HepG2 (cell line): ENCODE measurements around the gene SEMA6D. TPM values are rescaled to one million over a fixed set of nuclear protein-coding genes. Genes with fewer than 3 reads are reported as not detected.

Experiments used
- ATAC-seq: fragments of 200-7000 bp; cut with Tn5 transposase; 3 replicates; pipeline ENCODE4 v1.9.1; 2020; ENCODE audit warnings: mild to moderate bottlenecking, moderate library complexity
- BruUV-seq: library from RNA; stranded (reverse); fragments of 400-500 nt; replicated peaks from 2 replicates; lab custom pipeline; 2021; lab: Mats Ljungman, UMichigan
- CTCF ChIA-PET: fragments of 300-600 bp; formaldehyde crosslinking; extraction: SDS; loops from one replicate; lab custom pipeline; 2021; ENCODE audit warnings: low total read pairs, inconsistent platforms, low intra/inter-chr PET ratio; lab: Yijun Ruan, JAX
- POLR2A ChIA-PET: fragments of 350-600 bp; sonication (Branson Sonifier 250); formaldehyde crosslinking; loops from one replicate; lab custom pipeline; 2020; ENCODE audit warnings: antibody characterized with exemption, inconsistent platforms; lab: Yijun Ruan, JAX
- DNase-seq: peaks from one replicate; pipeline ENCODE4 v3.0.0-alpha.2; 2015; ENCODE audit warnings: low spot score
- FAIRE-seq: peaks from 3 replicates; lab custom pipeline; 2011; peaks lifted over from hg19 to GRCh38; lab: Jason Lieb, UNC
- H2AFZ ChIP-seq: one replicate; pipeline ENCODE4 v1.6.1; 2011; ENCODE audit warnings: low read length, inconsistent platforms
- H3K27ac ChIP-seq: fragments of 300-600 bp; 3 replicates; pipeline ENCODE4 v1.8.0; 2011; ENCODE audit warnings: mixed run types, mild to moderate bottlenecking, mixed read lengths, low read length, inconsistent platforms; ENCODE audit not compliant: insufficient read depth; ENCODE audit errors: extremely low read length
- H3K27me3 ChIP-seq, 2 experiments: fragments of 200-600 bp in 1 of 2; 2 replicates in 1 of 2; 3 replicates in 1 of 2; pipeline versions ENCODE4 v1.6.0 to v1.8.0; 2011; ENCODE audit warnings: low read length in 2 of 2, mild to moderate bottlenecking in 2 of 2, moderate library complexity in 2 of 2, inconsistent platforms in 1 of 2; ENCODE audit not compliant: insufficient read depth in 2 of 2, control insufficient read depth in 1 of 2
- H3K36me3 ChIP-seq, 2 experiments: fragments of 200-600 bp in 1 of 2; replicated peaks in 1 of 2; 2 replicates in 1 of 2; 3 replicates in 1 of 2; pipeline versions ENCODE4 v1.5.1 to v1.8.0; 2011; ENCODE audit warnings: low read length in 2 of 2, inconsistent platforms in 1 of 2; ENCODE audit not compliant: insufficient read depth in 2 of 2, control insufficient read depth in 1 of 2
- H3K4me1 ChIP-seq: 2 replicates; pipeline ENCODE4 v1.5.1; 2012; ENCODE audit warnings: low read length, inconsistent platforms; ENCODE audit not compliant: insufficient read depth
- H3K4me2 ChIP-seq: 2 replicates; pipeline ENCODE4 v1.6.0; 2011; ENCODE audit warnings: low read depth, low read length, inconsistent platforms
- H3K4me3 ChIP-seq, 3 experiments: fragments of 200-600 bp in 1 of 3; sonication (generic), shearing (Covaris generic) in 1 of 3; replicated peaks in 1 of 3; 2 replicates each; pipeline ENCODE4 v1.5.1; 2011 to 2016; ENCODE audit warnings: low read length in 3 of 3, inconsistent platforms in 2 of 3, low read depth in 2 of 3, mild to moderate bottlenecking in 2 of 3, control low read depth in 1 of 3, mixed read lengths in 1 of 3; ENCODE audit not compliant: insufficient read depth in 1 of 3
- H3K79me2 ChIP-seq: one replicate; pipeline ENCODE4 v1.6.1; 2011; ENCODE audit warnings: low read length, inconsistent platforms; ENCODE audit not compliant: insufficient read depth
- H3K9ac ChIP-seq: 2 replicates; pipeline ENCODE4 v1.6.0; 2011; ENCODE audit warnings: mild to moderate bottlenecking, low read depth, low read length, inconsistent platforms; ENCODE audit not compliant: insufficient read depth
- H3K9me3 ChIP-seq: 2 replicates; pipeline ENCODE4 v1.5.1; 2012; ENCODE audit warnings: mild to moderate bottlenecking, low read length
- H4K20me1 ChIP-seq: 2 replicates; pipeline ENCODE4 v1.6.0; 2011; ENCODE audit warnings: inconsistent platforms, mild to moderate bottlenecking, low read length, moderate library complexity; ENCODE audit not compliant: insufficient read depth
- CBFB ChIP-seq: sonication (generic); formaldehyde crosslinking; IDR thresholded peaks from 2 replicates; pipeline ENCODE4 v1.4.0; 2020; ENCODE audit warnings: missing genetic modification reagents
- RCOR2 ChIP-seq: IDR thresholded peaks from 2 replicates; pipeline ENCODE4 v1.6.1; 2016; ENCODE audit warnings: missing biosample characterization, missing genetic modification reagents
- RFXAP ChIP-seq: sonication (generic); formaldehyde crosslinking; IDR thresholded peaks from 2 replicates; pipeline ENCODE4 v1.4.0; 2020; ENCODE audit warnings: missing genetic modification reagents, borderline replicate concordance
- ZNF331 ChIP-seq: sonication (generic); formaldehyde crosslinking; IDR thresholded peaks from 2 replicates; pipeline ENCODE4 v1.4.0; 2020; ENCODE audit warnings: missing genetic modification reagents
- ZNF34 ChIP-seq: sonication (generic); formaldehyde crosslinking; IDR thresholded peaks from 2 replicates; pipeline ENCODE4 v1.4.0; 2020; ENCODE audit warnings: mild to moderate bottlenecking, missing genetic modification reagents, borderline replicate concordance
- ZZZ3 ChIP-seq: sonication (generic); formaldehyde crosslinking; IDR thresholded peaks from 2 replicates; pipeline ENCODE4 v1.4.0; 2020; ENCODE audit warnings: missing genetic modification reagents, mild to moderate bottlenecking, borderline replicate concordance
- WGBS: methylation state at CpG from one replicate; pipeline ENCODE4 v1.1.6; 2017; ENCODE audit warnings: low lambda C conversion rate; 5-methylcytosine and 5-hydroxymethylcytosine counted together
- in situ Hi-C: cut with HindIII; loops from 2 replicates; pipeline ENCODE4 v1.10.0; 2017; ENCODE audit warnings: low pct_unique_long_range_greater_than_20kb; ENCODE audit not compliant: extremely low pct_ligation_motif_present
- intact Hi-C: fragments of 100-400 bp; cut with micrococcal nuclease; formaldehyde crosslinking; loops from one replicate; pipeline ENCODE4 v1.10.0; 2022; ENCODE audit not compliant: unreplicated experiment
- polyA plus RNA-seq, 8 experiments: library from polyadenylated mRNA; depleted of rRNA in 3 of 8; stranded (reverse) in 7 of 8; unstranded in 1 of 8; fragments of >200 nt; fragmentation: Illumina TruSeq in 4 of 8; extraction: Trizol in 4 of 8; gene quantifications; 2 replicates each; pipeline versions ENCODE4 v1.2.1 to v1.2.3, GENCODE V29; 2011 to 2016; ENCODE audit warnings: low read depth in 4 of 8, missing spikeins in 1 of 8, mixed read lengths in 1 of 8; ENCODE audit not compliant: insufficient read depth in 1 of 8
- total RNA-seq, 5 experiments: library from RNA; depleted of rRNA; stranded (reverse); fragments of >200 nt; fragmentation: Illumina TruSeq; extraction: Trizol; gene quantifications; 2 replicates each; pipeline ENCODE4 v1.2.3, GENCODE V29; 2016; ENCODE audit warnings: low read depth in 1 of 5
- TF ChIP-seq, protein P1 (sequence below): sonication (generic); formaldehyde crosslinking; IDR thresholded peaks from 2 replicates; pipeline ENCODE4 v1.5.1; 2020; ENCODE audit warnings: mild to moderate bottlenecking, missing genetic modification reagents, borderline replicate concordance
- TF ChIP-seq, protein P2 (sequence below): sonication (generic); formaldehyde crosslinking; IDR thresholded peaks from 2 replicates; pipeline ENCODE4 v1.4.0; 2020; ENCODE audit warnings: mild to moderate bottlenecking, low read depth, missing genetic modification reagents
- TF ChIP-seq, protein P3 (sequence below): sonication (generic); formaldehyde crosslinking; IDR thresholded peaks from 2 replicates; pipeline ENCODE4 v1.4.0; 2020; ENCODE audit warnings: mild to moderate bottlenecking, missing genetic modification reagents, borderline replicate concordance

The SEMA6D gene
- total and polyA plus RNA-seq, 2 of the 13 experiments (the other 11 are each of a cell fraction or from before 2014, with no cell fraction given) = not detected

DNA sequence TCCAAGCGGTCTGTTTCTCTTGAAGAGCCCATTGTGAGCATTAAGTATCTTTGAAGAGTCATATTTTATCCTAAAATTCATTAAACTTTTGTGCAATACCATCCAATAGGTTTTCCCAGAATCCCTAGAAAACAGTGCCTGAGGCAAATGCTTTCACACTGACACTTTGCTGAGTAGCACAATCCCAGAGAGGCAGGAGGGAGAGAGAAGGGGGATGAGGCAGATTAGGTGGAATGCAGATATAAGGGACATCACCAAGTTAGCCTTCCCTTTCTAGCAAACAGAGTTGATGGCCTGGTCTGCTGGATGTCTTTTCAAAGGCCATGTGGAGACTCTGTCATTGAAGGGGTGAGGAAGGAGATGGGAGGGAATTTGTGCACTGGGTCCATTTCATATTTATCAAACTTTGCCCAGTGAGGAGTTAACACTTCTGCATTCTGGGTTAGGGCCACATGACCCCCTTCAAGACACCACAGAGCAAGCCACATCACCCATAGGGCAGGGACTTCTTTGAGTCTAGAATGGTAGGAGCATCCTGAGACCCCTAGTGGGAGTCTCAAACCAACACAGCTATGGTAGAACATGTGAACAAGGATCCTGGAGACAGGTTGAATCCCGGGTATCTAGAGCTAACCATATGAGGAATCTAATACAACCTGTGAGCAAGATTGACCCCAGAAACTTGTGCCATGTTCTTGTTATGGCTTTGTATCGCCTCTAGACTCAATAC is 32.0 kb upstream of the SEMA6D start (continued):
- TF ChIP-seq, protein P1, sequence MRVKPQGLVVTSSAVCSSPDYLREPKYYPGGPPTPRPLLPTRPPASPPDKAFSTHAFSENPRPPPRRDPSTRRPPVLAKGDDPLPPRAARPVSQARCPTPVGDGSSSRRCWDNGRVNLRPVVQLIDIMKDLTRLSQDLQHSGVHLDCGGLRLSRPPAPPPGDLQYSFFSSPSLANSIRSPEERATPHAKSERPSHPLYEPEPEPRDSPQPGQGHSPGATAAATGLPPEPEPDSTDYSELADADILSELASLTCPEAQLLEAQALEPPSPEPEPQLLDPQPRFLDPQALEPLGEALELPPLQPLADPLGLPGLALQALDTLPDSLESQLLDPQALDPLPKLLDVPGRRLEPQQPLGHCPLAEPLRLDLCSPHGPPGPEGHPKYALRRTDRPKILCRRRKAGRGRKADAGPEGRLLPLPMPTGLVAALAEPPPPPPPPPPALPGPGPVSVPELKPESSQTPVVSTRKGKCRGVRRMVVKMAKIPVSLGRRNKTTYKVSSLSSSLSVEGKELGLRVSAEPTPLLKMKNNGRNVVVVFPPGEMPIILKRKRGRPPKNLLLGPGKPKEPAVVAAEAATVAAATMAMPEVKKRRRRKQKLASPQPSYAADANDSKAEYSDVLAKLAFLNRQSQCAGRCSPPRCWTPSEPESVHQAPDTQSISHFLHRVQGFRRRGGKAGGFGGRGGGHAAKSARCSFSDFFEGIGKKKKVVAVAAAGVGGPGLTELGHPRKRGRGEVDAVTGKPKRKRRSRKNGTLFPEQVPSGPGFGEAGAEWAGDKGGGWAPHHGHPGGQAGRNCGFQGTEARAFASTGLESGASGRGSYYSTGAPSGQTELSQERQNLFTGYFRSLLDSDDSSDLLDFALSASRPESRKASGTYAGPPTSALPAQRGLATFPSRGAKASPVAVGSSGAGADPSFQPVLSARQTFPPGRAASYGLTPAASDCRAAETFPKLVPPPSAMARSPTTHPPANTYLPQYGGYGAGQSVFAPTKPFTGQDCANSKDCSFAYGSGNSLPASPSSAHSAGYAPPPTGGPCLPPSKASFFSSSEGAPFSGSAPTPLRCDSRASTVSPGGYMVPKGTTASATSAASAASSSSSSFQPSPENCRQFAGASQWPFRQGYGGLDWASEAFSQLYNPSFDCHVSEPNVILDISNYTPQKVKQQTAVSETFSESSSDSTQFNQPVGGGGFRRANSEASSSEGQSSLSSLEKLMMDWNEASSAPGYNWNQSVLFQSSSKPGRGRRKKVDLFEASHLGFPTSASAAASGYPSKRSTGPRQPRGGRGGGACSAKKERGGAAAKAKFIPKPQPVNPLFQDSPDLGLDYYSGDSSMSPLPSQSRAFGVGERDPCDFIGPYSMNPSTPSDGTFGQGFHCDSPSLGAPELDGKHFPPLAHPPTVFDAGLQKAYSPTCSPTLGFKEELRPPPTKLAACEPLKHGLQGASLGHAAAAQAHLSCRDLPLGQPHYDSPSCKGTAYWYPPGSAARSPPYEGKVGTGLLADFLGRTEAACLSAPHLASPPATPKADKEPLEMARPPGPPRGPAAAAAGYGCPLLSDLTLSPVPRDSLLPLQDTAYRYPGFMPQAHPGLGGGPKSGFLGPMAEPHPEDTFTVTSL = no peak

DNA sequence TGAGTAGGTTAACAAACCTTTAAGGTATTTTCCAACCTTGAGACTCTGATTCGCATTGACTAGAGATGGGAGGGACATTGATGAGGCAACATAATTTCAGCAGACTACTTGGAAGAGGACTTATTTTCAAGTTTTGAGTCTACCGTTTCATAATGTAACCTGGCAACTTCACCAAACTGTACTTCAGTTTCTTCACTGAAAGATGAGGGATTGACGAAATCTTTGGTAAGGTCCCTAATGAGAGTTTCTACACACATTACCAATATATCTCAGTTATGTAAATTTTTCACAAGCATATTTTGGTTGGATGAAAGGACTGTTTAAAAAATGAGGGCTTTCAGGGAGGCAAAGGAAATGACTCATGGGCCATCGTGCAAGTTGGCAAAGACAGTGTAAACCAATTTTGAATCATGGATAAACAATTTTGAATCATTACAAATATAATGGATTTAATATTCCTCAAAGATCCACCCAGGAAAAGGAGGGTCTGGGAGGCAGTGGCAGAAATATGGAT is 28.7 kb upstream of the SEMA6D start:
- POLR2A ChIA-PET = no interaction called here
- Histone ChIP-seq H3K9me3 (peaks cover 15% of the 10 kb centered on the region), H3K36me3 (no peaks in the 10 kb centered on the region), H3K4me3 (no peak overlapping the region), H3K79me2 (no peaks in the 10 kb centered on the region), H3K4me1 (no peaks in the 10 kb centered on the region), H3K27ac (no peak overlapping the region), H3K4me2 (no peak overlapping the region), H4K20me1 (no peaks in the 10 kb centered on the region), H2AFZ (no peak overlapping the region), H3K9ac (no peak overlapping the region), H3K27me3 (no peaks in the 10 kb centered on the region)
- ATAC-seq (no peak), DNase-seq (no peak), FAIRE-seq (no peak)
- CTCF ChIA-PET = no interaction called here
- WGBS = 0% methylated on average over 4 of the region's 4 CpGs
- TF ChIP-seq ZNF34 (no peak), CBFB (CRISPR knock-in tag) (no peak), RFXAP (CRISPR knock-in tag) (no peak), RCOR2 (CRISPR knock-in tag) (no peak), ZNF331 (CRISPR knock-in tag) (no peak), ZZZ3 (no peak)
- TF ChIP-seq, protein P2, sequence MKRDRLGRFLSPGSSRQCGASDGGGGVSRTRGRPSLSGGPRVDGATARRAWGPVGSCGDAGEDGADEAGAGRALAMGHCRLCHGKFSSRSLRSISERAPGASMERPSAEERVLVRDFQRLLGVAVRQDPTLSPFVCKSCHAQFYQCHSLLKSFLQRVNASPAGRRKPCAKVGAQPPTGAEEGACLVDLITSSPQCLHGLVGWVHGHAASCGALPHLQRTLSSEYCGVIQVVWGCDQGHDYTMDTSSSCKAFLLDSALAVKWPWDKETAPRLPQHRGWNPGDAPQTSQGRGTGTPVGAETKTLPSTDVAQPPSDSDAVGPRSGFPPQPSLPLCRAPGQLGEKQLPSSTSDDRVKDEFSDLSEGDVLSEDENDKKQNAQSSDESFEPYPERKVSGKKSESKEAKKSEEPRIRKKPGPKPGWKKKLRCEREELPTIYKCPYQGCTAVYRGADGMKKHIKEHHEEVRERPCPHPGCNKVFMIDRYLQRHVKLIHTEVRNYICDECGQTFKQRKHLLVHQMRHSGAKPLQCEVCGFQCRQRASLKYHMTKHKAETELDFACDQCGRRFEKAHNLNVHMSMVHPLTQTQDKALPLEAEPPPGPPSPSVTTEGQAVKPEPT = no peak
- TF ChIP-seq, protein P3, sequence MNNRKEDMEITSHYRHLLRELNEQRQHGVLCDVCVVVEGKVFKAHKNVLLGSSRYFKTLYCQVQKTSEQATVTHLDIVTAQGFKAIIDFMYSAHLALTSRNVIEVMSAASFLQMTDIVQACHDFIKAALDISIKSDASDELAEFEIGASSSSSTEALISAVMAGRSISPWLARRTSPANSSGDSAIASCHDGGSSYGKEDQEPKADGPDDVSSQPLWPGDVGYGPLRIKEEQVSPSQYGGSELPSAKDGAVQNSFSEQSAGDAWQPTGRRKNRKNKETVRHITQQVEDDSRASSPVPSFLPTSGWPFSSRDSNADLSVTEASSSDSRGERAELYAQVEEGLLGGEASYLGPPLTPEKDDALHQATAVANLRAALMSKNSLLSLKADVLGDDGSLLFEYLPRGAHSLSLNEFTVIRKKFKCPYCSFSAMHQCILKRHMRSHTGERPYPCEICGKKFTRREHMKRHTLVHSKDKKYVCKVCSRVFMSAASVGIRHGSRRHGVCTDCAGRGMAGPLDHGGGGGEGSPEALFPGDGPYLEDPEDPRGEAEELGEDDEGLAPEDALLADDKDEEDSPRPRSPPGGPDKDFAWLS (CRISPR knock-in tag) = no peak
- BruUV-seq = no TSS peak
- intact Hi-C loops = loop anchor here (10.0 kb wide), 1 partner anchor 494 kb away; no protein-coding TSS in a partner anchor
- in situ Hi-C loops = no loop called here
